Keratinocyte (primary cell): ENCODE measurements around the gene NIPSNAP2. TPM values are rescaled to one million over a fixed set of nuclear protein-coding genes. Genes with fewer than 3 reads are reported as not detected.
"Not testable (repeated sequence)": the region's sequence is repeated elsewhere in the genome, so short reads cannot be mapped to it uniquely, and the experiment has no call there.

Experiments used
- DNase-seq: peaks from one replicate; pipeline ENCODE4 v3.0.0-alpha.2; 2011; ENCODE audit warnings: low read depth, missing footprints, low spot score
- FAIRE-seq: peaks from 2 replicates; lab custom pipeline; 2011; peaks lifted over from hg19 to GRCh38; lab: Jason Lieb, UNC
- H2AFZ ChIP-seq: 2 replicates; pipeline ENCODE4 v1.6.0; 2012; ENCODE audit warnings: low read length, control low read depth, inconsistent platforms; ENCODE audit not compliant: control insufficient read depth
- H3K27ac ChIP-seq: 2 replicates; pipeline ENCODE4 v1.5.1; 2011; ENCODE audit warnings: low read length; ENCODE audit not compliant: control insufficient read depth, insufficient read depth
- H3K27me3 ChIP-seq: 3 replicates; pipeline ENCODE4 v1.6.0; 2011; ENCODE audit warnings: low read length; ENCODE audit not compliant: control insufficient read depth, insufficient read depth; ENCODE audit errors: extremely low read depth
- H3K36me3 ChIP-seq, 2 experiments: 2 replicates in 1 of 2; 3 replicates in 1 of 2; pipeline ENCODE4 v1.5.1; 2011; ENCODE audit warnings: low read length in 2 of 2, mild to moderate bottlenecking in 1 of 2; ENCODE audit not compliant: control insufficient read depth in 2 of 2, insufficient read depth in 2 of 2; ENCODE audit errors: extremely low read depth in 1 of 2
- H3K4me1 ChIP-seq: 3 replicates; pipeline ENCODE4 v1.5.1; 2011; ENCODE audit warnings: low read length; ENCODE audit not compliant: control insufficient read depth, insufficient read depth; ENCODE audit errors: extremely low read depth
- H3K4me2 ChIP-seq: 3 replicates; pipeline ENCODE4 v1.6.0; 2011; ENCODE audit warnings: low read depth, low read length; ENCODE audit not compliant: control insufficient read depth, insufficient read depth; ENCODE audit errors: extremely low read depth
- H3K4me3 ChIP-seq, 3 experiments: fragments of 200-600 bp in 1 of 3; sonication (generic) in 1 of 3; 2 replicates in 2 of 3; 3 replicates in 1 of 3; pipeline ENCODE4 v1.5.1; 2011 to 2016; ENCODE audit warnings: low read length in 3 of 3, mild to moderate bottlenecking in 3 of 3, control low read depth in 2 of 3, inconsistent platforms in 1 of 3, low read depth in 1 of 3, mixed read lengths in 1 of 3, mixed run types in 1 of 3, moderate library complexity in 1 of 3; ENCODE audit not compliant: control insufficient read depth in 2 of 3, insufficient read depth in 2 of 3; ENCODE audit errors: extremely low read depth in 1 of 3
- H3K79me2 ChIP-seq: 2 replicates; pipeline ENCODE4 v1.6.0; 2012; ENCODE audit warnings: low read length; ENCODE audit not compliant: control insufficient read depth, insufficient read depth
- H3K9ac ChIP-seq: 3 replicates; pipeline ENCODE4 v1.6.0; 2011; ENCODE audit warnings: low read length; ENCODE audit not compliant: control insufficient read depth, insufficient read depth; ENCODE audit errors: extremely low read depth
- H3K9me1 ChIP-seq: 3 replicates; pipeline ENCODE4 v1.6.0; 2011; ENCODE audit warnings: low read length; ENCODE audit not compliant: control insufficient read depth, insufficient read depth; ENCODE audit errors: extremely low read depth
- H3K9me3 ChIP-seq: 2 replicates; pipeline ENCODE4 v1.5.1; 2012; ENCODE audit warnings: low read depth, low read length; ENCODE audit not compliant: control insufficient read depth
- H4K20me1 ChIP-seq: 3 replicates; pipeline ENCODE4 v1.6.0; 2011; ENCODE audit warnings: low read length; ENCODE audit not compliant: control insufficient read depth, insufficient read depth; ENCODE audit errors: extremely low read depth
- CTCF ChIP-seq, 3 experiments: IDR thresholded peaks in 1 of 3; conservative IDR thresholded peaks in 1 of 3; optimal IDR thresholded peaks in 1 of 3; 2 replicates in 2 of 3; 3 replicates in 1 of 3; pipeline versions ENCODE3 to v1.5.1; 2011; ENCODE audit warnings: low read length in 3 of 3, mild to moderate bottlenecking in 3 of 3, moderate library complexity in 2 of 3, control low read depth in 1 of 3, inconsistent platforms in 1 of 3; ENCODE audit not compliant: insufficient read depth in 2 of 3; ENCODE audit errors: extremely low read depth in 1 of 3
- EZH2 ChIP-seq: IDR thresholded peaks from one replicate; pipeline ENCODE4 v1.6.1; 2012; ENCODE audit warnings: inconsistent platforms, mild to moderate bottlenecking, low read length, moderate library complexity
- dilution Hi-C: fragments of 300-500 bp; cut with MboI; formaldehyde crosslinking; loops from one replicate; pipeline ENCODE4 v1.7.0; 2020; ENCODE audit warnings: low sequenced_read_pairs; ENCODE audit not compliant: extremely low pct_ligation_motif_present
- polyA plus RNA-seq, 5 experiments: library from polyadenylated mRNA; depleted of rRNA in 3 of 5; stranded (reverse) in 3 of 5; stranded (forward) in 1 of 5; unstranded in 1 of 5; fragments of >200 nt; gene quantifications; 1 replicate in 1 of 5; 2 replicates in 3 of 5; 3 replicates in 1 of 5; pipeline versions ENCODE4 v1.2.1 to v1.2.3, GENCODE V29; 2011 to 2012; ENCODE audit warnings: missing spikeins in 2 of 5, low read depth in 1 of 5, low replicate concordance in 1 of 5

Gene NIPSNAP2
- polyA plus RNA-seq, 1 donor (not counting 4 experiments of a cell fraction or from before 2014, with no cell fraction given) = 64.7 TPM

GRCh38 chr7:56048245-56048644 is 83.9 kb downstream of the NIPSNAP2 start:
- Histone ChIP-seq H3K36me3 (peaks cover 0 to 2% of the 10 kb centered on the region in 2 experiments), H2AFZ (no peak overlapping the region), H3K4me3 (no peak overlapping the region), H3K9me3 (no peaks in the 10 kb centered on the region), H3K79me2 (peaks cover 46% of the 10 kb centered on the region), H3K4me2 (no peak overlapping the region), H4K20me1 (no peaks in the 10 kb centered on the region), H3K9me1 (no peaks in the 10 kb centered on the region), H3K27ac (no peak overlapping the region), H3K27me3 (no peaks in the 10 kb centered on the region), H3K9ac (no peak overlapping the region), H3K4me1 (peaks cover 15% of the 10 kb centered on the region)
- no peak for TF ChIP-seq CTCF (optimal IDR thresholded peaks at IDR 0.05 in 1 of 3, IDR thresholded peaks at IDR 0.05 in 1 of 3, conservative IDR thresholded peaks at IDR 0.05 in 1 of 3; ENCODE audit: extremely low read depth in 1 of 3, insufficient read depth in 2 of 3, low read length in 3 of 3)
- no peak for TF ChIP-seq EZH2
- FAIRE-seq (no peak), DNase-seq (no peak)
- dilution Hi-C loops = no loop called here

DNA sequence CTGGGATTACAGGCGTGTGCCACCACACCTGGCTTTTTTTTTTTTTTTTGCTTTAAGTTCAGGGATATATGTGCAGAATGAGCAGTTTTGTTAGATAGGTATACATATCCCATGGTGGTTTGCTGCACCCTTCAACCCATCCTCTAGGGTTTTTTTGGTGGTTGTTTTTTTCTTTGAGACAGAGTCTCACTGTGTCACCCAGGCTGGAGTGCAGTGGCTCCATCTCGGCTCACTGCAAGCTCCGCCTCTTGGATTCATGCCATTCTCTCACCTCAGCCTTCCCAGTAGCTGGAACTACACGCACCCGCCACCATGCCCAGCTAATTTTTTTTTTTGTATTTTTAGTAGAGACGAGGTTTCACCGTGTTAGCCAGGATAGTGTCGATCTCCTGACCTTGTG is 84.4 kb downstream of the NIPSNAP2 start:
- H2AFZ ChIP-seq, H3K27ac ChIP-seq, FAIRE-seq, H3K9me1 ChIP-seq, H4K20me1 ChIP-seq, H3K9me3 ChIP-seq, H3K4me3 ChIP-seq, H3K4me2 ChIP-seq, DNase-seq, H3K9ac ChIP-seq, H3K27me3 ChIP-seq, dilution Hi-C loops, H3K36me3 ChIP-seq: not testable (repeated sequence)
- Histone ChIP-seq H3K79me2 (peaks cover 51% of the 10 kb centered on the region), H3K4me1 (peaks cover 20% of the 10 kb centered on the region)

Other genes starting within 250 kb of the NIPSNAP2 start
- not detected in 3 replicates for gene SEPTIN14, start 101.8 kb upstream of the NIPSNAP2 start, polyA plus RNA-seq
- 0.68 to 0.84 TPM (median 0.72 TPM) in 3 replicates for gene ZNF713, start 77.1 kb upstream of the NIPSNAP2 start, polyA plus RNA-seq
- 20.2 to 40.8 TPM (median 30.7 TPM) in 3 replicates for gene MRPS17, start 12.7 kb upstream of the NIPSNAP2 start, polyA plus RNA-seq
- 16.6 to 28.1 TPM (median 21.6 TPM) in 3 replicates for gene PSPH, start 86.9 kb downstream of the NIPSNAP2 start, polyA plus RNA-seq
- gene CCT6A, start 87.2 kb downstream of the NIPSNAP2 start, polyA plus RNA-seq = 237 to 403 TPM (median 316 TPM) in 3 replicates
- gene SUMF2, start 99.7 kb downstream of the NIPSNAP2 start, polyA plus RNA-seq = 59.0 to 112 TPM (median 73.8 TPM) in 3 replicates
- 0.18 to 0.49 TPM (median 0.25 TPM) in 3 replicates for gene PHKG1, start 128.4 kb downstream of the NIPSNAP2 start, polyA plus RNA-seq
- gene CHCHD2, start 141.9 kb downstream of the NIPSNAP2 start, polyA plus RNA-seq = 277 to 420 TPM (median 379 TPM) in 3 replicates
- gene NUPR2, start 151.8 kb downstream of the NIPSNAP2 start, polyA plus RNA-seq = not detected in 3 replicates